Gastroesophageal sphincter (tissue), 3 donors: ENCODE data around the gene FAM161B.

Experiments used
- EP300 ChIP-seq: sonication (generic); formaldehyde crosslinking; IDR thresholded peaks from one replicate; pipeline ENCODE4 v1.6.1; 2017; ENCODE audit warnings: antibody characterized with exemption, mild to moderate bottlenecking
- POLR2A ChIP-seq, 2 donors: fragments of 450-650 bp; IDR thresholded peaks; one replicate each; pipeline ENCODE4 v1.6.1; 2017; ENCODE audit warnings: antibody characterized with exemption in 2 of 2, mild to moderate bottlenecking in 2 of 2, moderate library complexity in 1 of 2
- POLR2AphosphoS5 ChIP-seq: sonication (generic); formaldehyde crosslinking; IDR thresholded peaks from one replicate; pipeline ENCODE4 v1.6.1; 2017; ENCODE audit warnings: antibody characterized with exemption
- TF ChIP-seq, protein P1 (sequence below), 4 experiments: fragments of 200-600 bp in 2 of 4; fragments of 450-650 bp in 2 of 4; sonication (generic) in 1 of 4; IDR thresholded peaks; one replicate each; pipeline ENCODE4 v1.5.1; 2017 to 2019; ENCODE audit warnings: antibody characterized with exemption in 4 of 4, mild to moderate bottlenecking in 2 of 4, moderate library complexity in 2 of 4

DNA sequence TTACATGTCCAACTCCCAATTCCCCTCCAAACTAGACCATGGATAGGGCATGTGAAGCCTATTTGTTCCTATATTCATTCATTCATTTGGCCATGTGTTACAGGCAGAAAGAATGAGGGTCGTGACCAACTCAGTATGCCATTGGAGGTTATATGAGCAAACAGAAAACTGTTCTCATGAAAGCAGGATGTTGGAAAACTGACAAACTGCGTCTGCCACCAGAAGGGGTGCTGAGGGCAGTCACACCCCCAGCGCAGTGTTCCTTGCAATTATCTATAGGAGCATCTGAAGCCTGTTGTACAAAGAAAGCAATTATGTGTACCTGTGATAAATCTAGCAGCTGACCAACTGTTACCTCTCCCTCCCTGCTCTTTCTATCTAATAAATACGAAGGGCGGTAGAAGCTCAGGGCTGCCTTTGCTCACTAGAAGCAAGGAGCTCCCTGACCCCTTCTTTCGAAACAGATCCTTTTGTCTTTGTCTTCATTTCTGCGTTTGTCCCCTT, 48.1 kb upstream of the FAM161B start:
- no peak for TF ChIP-seq POLR2A (IDR thresholded peaks at IDR 0.05)
- TF ChIP-seq, protein P1, sequence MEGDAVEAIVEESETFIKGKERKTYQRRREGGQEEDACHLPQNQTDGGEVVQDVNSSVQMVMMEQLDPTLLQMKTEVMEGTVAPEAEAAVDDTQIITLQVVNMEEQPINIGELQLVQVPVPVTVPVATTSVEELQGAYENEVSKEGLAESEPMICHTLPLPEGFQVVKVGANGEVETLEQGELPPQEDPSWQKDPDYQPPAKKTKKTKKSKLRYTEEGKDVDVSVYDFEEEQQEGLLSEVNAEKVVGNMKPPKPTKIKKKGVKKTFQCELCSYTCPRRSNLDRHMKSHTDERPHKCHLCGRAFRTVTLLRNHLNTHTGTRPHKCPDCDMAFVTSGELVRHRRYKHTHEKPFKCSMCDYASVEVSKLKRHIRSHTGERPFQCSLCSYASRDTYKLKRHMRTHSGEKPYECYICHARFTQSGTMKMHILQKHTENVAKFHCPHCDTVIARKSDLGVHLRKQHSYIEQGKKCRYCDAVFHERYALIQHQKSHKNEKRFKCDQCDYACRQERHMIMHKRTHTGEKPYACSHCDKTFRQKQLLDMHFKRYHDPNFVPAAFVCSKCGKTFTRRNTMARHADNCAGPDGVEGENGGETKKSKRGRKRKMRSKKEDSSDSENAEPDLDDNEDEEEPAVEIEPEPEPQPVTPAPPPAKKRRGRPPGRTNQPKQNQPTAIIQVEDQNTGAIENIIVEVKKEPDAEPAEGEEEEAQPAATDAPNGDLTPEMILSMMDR (IDR thresholded peaks at IDR 0.05), result no peak
- no peak for TF ChIP-seq EP300
- no peak for TF ChIP-seq POLR2AphosphoS5
